Kidney epithelial cell (primary cell): ENCODE results near the gene SPARC. TPM values are rescaled to one million over a fixed set of nuclear protein-coding genes. Genes with fewer than 3 reads are reported as not detected.

Experiments
- DNase-seq: peaks from one replicate; pipeline ENCODE4 v3.0.0-alpha.2; 2010; ENCODE audit warnings: low read depth
- H3K27me3 ChIP-seq: 2 replicates; pipeline ENCODE4 v1.6.0; 2011; ENCODE audit warnings: low read length; ENCODE audit not compliant: control insufficient read depth, insufficient read depth
- H3K36me3 ChIP-seq: 2 replicates; pipeline ENCODE4 v1.5.1; 2011; ENCODE audit warnings: low read length; ENCODE audit not compliant: control insufficient read depth, insufficient read depth
- H3K4me3 ChIP-seq: 2 replicates; pipeline ENCODE4 v1.5.1; 2011; ENCODE audit warnings: low read depth, mild to moderate bottlenecking, control low read depth, low read length
- total RNA-seq: library from RNA; depleted of rRNA; stranded (reverse); fragments of >200 nt; gene quantifications from 2 replicates; pipeline ENCODE4 v1.2.3, GENCODE V29; 2015
- TF ChIP-seq, protein P1 (sequence below): IDR thresholded peaks from 2 replicates; pipeline ENCODE4 v1.5.1; 2011; ENCODE audit warnings: mild to moderate bottlenecking, moderate library complexity, low read length, control low read depth, inconsistent platforms; ENCODE audit not compliant: insufficient read depth, poor library complexity, severe bottlenecking

Gene SPARC
- total RNA-seq, 1 donor from 2014 or later = 139 TPM

GRCh38 chr5:151675611-151676313, 11.0 kb downstream of the SPARC start:
- TF ChIP-seq, protein P1, sequence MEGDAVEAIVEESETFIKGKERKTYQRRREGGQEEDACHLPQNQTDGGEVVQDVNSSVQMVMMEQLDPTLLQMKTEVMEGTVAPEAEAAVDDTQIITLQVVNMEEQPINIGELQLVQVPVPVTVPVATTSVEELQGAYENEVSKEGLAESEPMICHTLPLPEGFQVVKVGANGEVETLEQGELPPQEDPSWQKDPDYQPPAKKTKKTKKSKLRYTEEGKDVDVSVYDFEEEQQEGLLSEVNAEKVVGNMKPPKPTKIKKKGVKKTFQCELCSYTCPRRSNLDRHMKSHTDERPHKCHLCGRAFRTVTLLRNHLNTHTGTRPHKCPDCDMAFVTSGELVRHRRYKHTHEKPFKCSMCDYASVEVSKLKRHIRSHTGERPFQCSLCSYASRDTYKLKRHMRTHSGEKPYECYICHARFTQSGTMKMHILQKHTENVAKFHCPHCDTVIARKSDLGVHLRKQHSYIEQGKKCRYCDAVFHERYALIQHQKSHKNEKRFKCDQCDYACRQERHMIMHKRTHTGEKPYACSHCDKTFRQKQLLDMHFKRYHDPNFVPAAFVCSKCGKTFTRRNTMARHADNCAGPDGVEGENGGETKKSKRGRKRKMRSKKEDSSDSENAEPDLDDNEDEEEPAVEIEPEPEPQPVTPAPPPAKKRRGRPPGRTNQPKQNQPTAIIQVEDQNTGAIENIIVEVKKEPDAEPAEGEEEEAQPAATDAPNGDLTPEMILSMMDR = no peak
- peaks cover 5% of the 10 kb centered on the region for H3K36me3 ChIP-seq
- no peaks in the 10 kb centered on the region for H3K27me3 ChIP-seq
- no peak overlapping the region for H3K4me3 ChIP-seq
- no peak for DNase-seq

- DNase-seq = no peak
- TF ChIP-seq, protein P1 = no peak
- H3K27me3 ChIP-seq = no peaks in the 10 kb centered on the region
- no peak overlapping the region for H3K4me3 ChIP-seq
- H3K36me3 ChIP-seq = peaks cover 5% of the 10 kb centered on the region
These were observed 11.8 kb downstream of the SPARC start for GRCh38 chr5:151674626-151675610.

DNA sequence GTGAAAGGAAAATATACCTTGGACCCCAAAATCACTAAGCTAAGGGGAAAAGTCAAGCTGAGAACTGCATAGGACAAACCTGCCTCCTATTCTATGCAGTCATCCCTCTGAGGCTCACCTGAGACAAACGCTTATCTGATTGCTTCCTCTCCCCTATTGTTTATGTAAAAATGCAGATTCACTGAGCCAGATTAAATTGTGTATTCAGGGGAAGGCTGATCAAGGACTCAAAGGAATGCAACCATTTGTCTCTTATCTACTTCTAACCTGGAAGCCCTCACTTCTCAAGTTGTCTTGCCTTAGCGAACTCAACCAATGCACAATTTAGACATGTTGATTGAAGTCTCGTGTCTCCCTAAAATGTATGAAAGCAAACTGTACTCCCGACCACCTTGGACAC, 13.3 kb downstream of the SPARC start:
- TF ChIP-seq, protein P1 = no peak

GRCh38 chr5:151672516-151672915, 14.2 kb downstream of the SPARC start:
- TF ChIP-seq, protein P1 = no peak
- peaks cover 10% of the 10 kb centered on the region for H3K36me3 ChIP-seq
- H3K27me3 ChIP-seq = no peaks in the 10 kb centered on the region
- no peak overlapping the region for H3K4me3 ChIP-seq
- DNase-seq = no peak

More for the DNA sequence above, 13.3 kb downstream of the SPARC start:
- Histone ChIP-seq H3K4me3 (no peak overlapping the region), H3K36me3 (peaks cover 8% of the 10 kb centered on the region), H3K27me3 (no peaks in the 10 kb centered on the region)
- no peak for DNase-seq

DNA sequence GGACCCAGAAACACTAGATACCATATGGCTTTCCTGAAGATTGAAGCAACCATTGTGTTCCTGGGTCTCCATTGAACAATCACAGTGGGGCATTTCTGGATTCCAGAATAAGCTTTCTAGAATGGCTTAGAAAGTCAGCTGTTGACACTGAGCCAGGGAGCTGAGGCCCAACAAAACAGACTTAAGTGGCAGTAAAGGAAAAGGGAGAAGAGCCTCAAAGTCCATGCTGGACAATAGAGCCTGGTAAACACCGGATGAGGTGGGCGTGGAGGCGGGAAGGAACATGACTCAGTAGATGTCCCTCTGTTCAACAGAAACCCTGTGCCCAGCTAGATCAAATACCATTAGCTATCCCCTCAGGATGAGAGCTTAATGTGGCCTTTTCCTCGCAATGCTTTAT, 14.8 kb downstream of the SPARC start:
- peaks cover 14% of the 10 kb centered on the region for H3K36me3 ChIP-seq
- H3K27me3 ChIP-seq = no peaks in the 10 kb centered on the region
- DNase-seq = no peak
- TF ChIP-seq, protein P1 = no peak
- no peak overlapping the region for H3K4me3 ChIP-seq
